Neuronal stem cell (in vitro differentiated cells): ENCODE results near the gene NFKBIZ.

Source experiments
- DNase-seq: peaks from one replicate; pipeline ENCODE4 v3.0.0-alpha.2; 2013; ENCODE audit warnings: low spot score
- H2AFZ ChIP-seq: one replicate; pipeline ENCODE4 v1.6.1; 2013; ENCODE audit warnings: mild to moderate bottlenecking, low read length, inconsistent platforms
- H2AK5ac ChIP-seq: 2 replicates; pipeline ENCODE4 v1.6.1; 2013; ENCODE audit warnings: low read depth, mild to moderate bottlenecking, inconsistent platforms, low read length, moderate library complexity, mixed read lengths
- H2BK120ac ChIP-seq: 2 replicates; pipeline ENCODE4 v1.6.1; 2013; ENCODE audit warnings: low read depth, mild to moderate bottlenecking, inconsistent platforms, low read length, moderate library complexity, mixed read lengths
- H2BK12ac ChIP-seq: one replicate; pipeline ENCODE4 v1.6.1; 2013; ENCODE audit warnings: low read length, inconsistent platforms
- H2BK15ac ChIP-seq: 2 replicates; pipeline ENCODE4 v1.6.1; 2013; ENCODE audit warnings: mild to moderate bottlenecking, low read length, inconsistent platforms, mixed read lengths
- H2BK5ac ChIP-seq: one replicate; pipeline ENCODE4 v1.6.1; 2013; ENCODE audit warnings: inconsistent platforms, mild to moderate bottlenecking, low read length, moderate library complexity
- H3K14ac ChIP-seq: one replicate; pipeline ENCODE4 v1.6.1; 2013; ENCODE audit warnings: low read length, inconsistent platforms
- H3K18ac ChIP-seq: 2 replicates; pipeline ENCODE4 v1.6.1; 2013; ENCODE audit warnings: low read length, inconsistent platforms
- H3K23ac ChIP-seq: 2 replicates; pipeline ENCODE4 v1.6.1; 2013; ENCODE audit warnings: low read depth, mild to moderate bottlenecking, mixed read lengths, low read length, inconsistent platforms; ENCODE audit not compliant: poor library complexity
- H3K27ac ChIP-seq: replicated peaks from 3 replicates; pipeline ENCODE4 v1.5.1; 2013; ENCODE audit warnings: low read length, inconsistent platforms
- H3K27me3 ChIP-seq, 3 experiments: 2 replicates each; pipeline ENCODE4 v1.6.1; 2013; ENCODE audit warnings: low read length in 3 of 3, mild to moderate bottlenecking in 2 of 3, inconsistent platforms in 1 of 3, low read depth in 1 of 3, mixed read lengths in 1 of 3, moderate library complexity in 1 of 3; ENCODE audit not compliant: control insufficient read depth in 3 of 3, insufficient read depth in 3 of 3
- H3K36me3 ChIP-seq, 2 donors: replicated peaks in 1 of 2; 2 replicates each; pipeline ENCODE4 v1.6.1; 2013; ENCODE audit warnings: low read length in 2 of 2; ENCODE audit not compliant: control insufficient read depth in 2 of 2, insufficient read depth in 2 of 2
- H3K4ac ChIP-seq: 2 replicates; pipeline ENCODE4 v1.6.1; 2013; ENCODE audit warnings: inconsistent platforms, mild to moderate bottlenecking, low read length, moderate library complexity
- H3K4me1 ChIP-seq, 2 donors: 1 replicate in 1 of 2; 2 replicates in 1 of 2; pipeline ENCODE4 v1.6.1; 2013; ENCODE audit warnings: low read length in 2 of 2, low read depth in 1 of 2; ENCODE audit not compliant: control insufficient read depth in 2 of 2, insufficient read depth in 1 of 2
- H3K4me2 ChIP-seq: one replicate; pipeline ENCODE4 v1.6.1; 2013; ENCODE audit warnings: mild to moderate bottlenecking, low read length, inconsistent platforms; ENCODE audit not compliant: insufficient read depth, poor library complexity, severe bottlenecking
- H3K4me3 ChIP-seq, 2 donors: 2 replicates each; pipeline ENCODE4 v1.5.1; 2013; ENCODE audit warnings: low read length in 2 of 2, mild to moderate bottlenecking in 2 of 2, inconsistent platforms in 1 of 2, moderate library complexity in 1 of 2
- H3K79me1 ChIP-seq: one replicate; pipeline ENCODE4 v1.6.1; 2013; ENCODE audit warnings: low read depth, mild to moderate bottlenecking, inconsistent platforms, low read length, moderate library complexity
- H3K9ac ChIP-seq: one replicate; pipeline ENCODE4 v1.6.1; 2013; ENCODE audit warnings: mild to moderate bottlenecking, low read depth, low read length, inconsistent platforms; ENCODE audit not compliant: poor library complexity
- H3K9me3 ChIP-seq, 2 donors: replicated peaks in 1 of 2; 2 replicates each; pipeline versions ENCODE3 to v1.6.1; 2013; ENCODE audit warnings: low read length in 2 of 2, mild to moderate bottlenecking in 2 of 2, inconsistent platforms in 1 of 2, low read depth in 1 of 2, mixed read lengths in 1 of 2, moderate library complexity in 1 of 2; ENCODE audit not compliant: control insufficient read depth in 2 of 2, insufficient read depth in 1 of 2
- H4K8ac ChIP-seq: one replicate; pipeline ENCODE4 v1.6.1; 2013; ENCODE audit warnings: low read depth, mild to moderate bottlenecking, inconsistent platforms, low read length, moderate library complexity
- H4K91ac ChIP-seq: one replicate; pipeline ENCODE4 v1.6.1; 2013; ENCODE audit warnings: low read length, low read depth, mild to moderate bottlenecking, inconsistent platforms; ENCODE audit not compliant: poor library complexity
- WGBS, 2 donors: extraction: QIAGEN DNeasy Blood & Tissue Kit; methylation state at CpG; one replicate each; pipeline ENCODE4 v1.1.7; 2013; ENCODE audit warnings: missing lambda C conversion rate in 2 of 2, mixed read lengths in 1 of 2; ENCODE audit not compliant: insufficient read length in 2 of 2, insufficient replicate concordance in 1 of 2; ENCODE audit errors: extremely low coverage in 2 of 2; 5-methylcytosine and 5-hydroxymethylcytosine counted together

Gene NFKBIZ

GRCh38 chr3:101896083-101896757 lies 46.9 kb downstream of the NFKBIZ start:
- Histone ChIP-seq H2BK15ac (no peak overlapping the region), H3K79me1 (no peaks in the 10 kb centered on the region), H3K9ac (no peak overlapping the region), H3K4me2 (no peak overlapping the region), H3K18ac (no peak overlapping the region), H3K27me3 (no peaks in the 10 kb centered on the region), H4K8ac (no peak overlapping the region), H2BK12ac (no peak overlapping the region), H3K27ac (no peak overlapping the region), H3K14ac (no peak overlapping the region), H2AK5ac (no peak overlapping the region), H3K4me3 (no peak overlapping the region), H3K4ac (no peak overlapping the region), H3K23ac (no peak overlapping the region), H4K91ac (no peak overlapping the region), H3K9me3 (no peaks in the 10 kb centered on the region), H2BK5ac (no peak overlapping the region), H2AFZ (no peak overlapping the region), H3K4me1 (peaks cover 0 to 4% of the 10 kb centered on the region in 2 donors), H2BK120ac (no peak overlapping the region), H3K36me3 (no peaks in the 10 kb centered on the region)
- DNase-seq = no peak
- no CpG with 5 or more reads among the region's 2 CpGs for WGBS, 2 donors

- Histone ChIP-seq H3K36me3 (no peaks in the 10 kb centered on the region), H3K4ac (no peak overlapping the region), H3K79me1 (no peaks in the 10 kb centered on the region), H2BK12ac (no peak overlapping the region), H2BK5ac (no peak overlapping the region), H3K9me3 (no peaks in the 10 kb centered on the region), H4K91ac (no peak overlapping the region), H3K4me1 (peaks cover 0 to 2% of the 10 kb centered on the region in 2 donors), H3K4me2 (no peak overlapping the region), H3K9ac (no peak overlapping the region), H3K18ac (no peak overlapping the region), H2AK5ac (no peak overlapping the region), H3K27ac (no peak overlapping the region), H2BK120ac (no peak overlapping the region), H3K14ac (no peak overlapping the region), H3K23ac (no peak overlapping the region), H4K8ac (no peak overlapping the region), H2BK15ac (no peak overlapping the region), H3K27me3 (no peaks in the 10 kb centered on the region), H2AFZ (no peak overlapping the region), H3K4me3 (no peak overlapping the region)
- WGBS, 2 donors = no CpG with 5 or more reads among the region's 5 CpGs
- DNase-seq = no peak
Measured at GRCh38 chr3:101897013-101897412, 47.7 kb downstream of the NFKBIZ start.

- H3K23ac ChIP-seq = no peak overlapping the region
- no CpG with 5 or more reads among the region's 2 CpGs for WGBS, 2 donors
Measured at GRCh38 chr3:101898039-101898438, 48.7 kb downstream of the NFKBIZ start.

GRCh38 chr3:101898752-101899169 lies 49.4 kb downstream of the NFKBIZ start:
- no peaks in the 10 kb centered on the region for H3K9me3 ChIP-seq
- no peak overlapping the region for H2BK15ac ChIP-seq
- H3K36me3 ChIP-seq = no peaks in the 10 kb centered on the region
- no peak overlapping the region for H2AFZ ChIP-seq
- H3K4ac ChIP-seq = no peak overlapping the region
- H3K9ac ChIP-seq = no peak overlapping the region
- no peaks in the 10 kb centered on the region for H3K27me3 ChIP-seq
- no peak overlapping the region for H4K91ac ChIP-seq
- no CpG with 5 or more reads among the region's 5 CpGs for WGBS, 2 donors
- H2BK120ac ChIP-seq = no peak overlapping the region
- H3K27ac ChIP-seq = no peak overlapping the region
- H3K14ac ChIP-seq = no peak overlapping the region
- no peak overlapping the region for H3K4me2 ChIP-seq
- no peak overlapping the region for H2BK5ac ChIP-seq
- no peaks in the 10 kb centered on the region for H3K4me1 ChIP-seq
- no peaks in the 10 kb centered on the region for H3K79me1 ChIP-seq
- H3K4me3 ChIP-seq = no peak overlapping the region
- H3K23ac ChIP-seq = no peak overlapping the region
- H4K8ac ChIP-seq = no peak overlapping the region
- no peak overlapping the region for H2BK12ac ChIP-seq
- H2AK5ac ChIP-seq = no peak overlapping the region
- no peak for DNase-seq
- no peak overlapping the region for H3K18ac ChIP-seq

More at GRCh38 chr3:101898039-101898438, 48.7 kb downstream of the NFKBIZ start:
- DNase-seq = no peak
- no peak overlapping the region for H3K4ac ChIP-seq
- no peaks in the 10 kb centered on the region for H3K79me1 ChIP-seq
- no peaks in the 10 kb centered on the region for H3K36me3 ChIP-seq
- no peak overlapping the region for H3K4me2 ChIP-seq
- H3K18ac ChIP-seq = no peak overlapping the region
- no peak overlapping the region for H3K9ac ChIP-seq
- no peaks in the 10 kb centered on the region for H3K27me3 ChIP-seq
- no peak overlapping the region for H2BK15ac ChIP-seq
- H3K14ac ChIP-seq = no peak overlapping the region
- no peak overlapping the region for H2AK5ac ChIP-seq
- H2BK120ac ChIP-seq = no peak overlapping the region
- no peaks in the 10 kb centered on the region for H3K9me3 ChIP-seq
- no peak overlapping the region for H2BK5ac ChIP-seq
- H4K8ac ChIP-seq = no peak overlapping the region
- H3K4me1 ChIP-seq = no peaks in the 10 kb centered on the region
- no peak overlapping the region for H3K27ac ChIP-seq
- no peak overlapping the region for H4K91ac ChIP-seq
- no peak overlapping the region for H2BK12ac ChIP-seq
- H2AFZ ChIP-seq = no peak overlapping the region
- H3K4me3 ChIP-seq = no peak overlapping the region
